ENCODE data around the gene ITGA6.

The ITGA6 gene

DNA sequence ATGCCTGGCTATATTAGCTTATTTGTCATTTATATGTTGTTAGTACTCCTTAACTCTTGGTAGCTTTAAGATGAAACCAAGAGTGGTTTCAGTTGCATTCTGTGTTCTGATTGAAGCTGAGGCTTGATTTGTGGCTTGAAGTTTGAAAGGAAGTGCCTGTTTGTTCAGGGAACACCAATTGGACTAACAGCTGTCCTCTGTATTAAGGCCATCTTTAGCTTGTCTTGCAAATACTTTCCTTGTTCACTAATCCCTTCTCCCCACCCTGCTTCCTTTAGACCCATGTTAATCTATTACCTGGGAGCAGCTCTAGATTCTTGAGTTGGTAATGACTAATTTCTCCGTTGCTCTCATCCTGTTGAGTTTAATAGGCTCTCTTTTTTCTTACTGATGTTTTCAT lies 13.4 kb downstream of the ITGA6 start:
- no peak for DNase-seq (ENCODE audit: low read depth, low spot score)

DNA sequence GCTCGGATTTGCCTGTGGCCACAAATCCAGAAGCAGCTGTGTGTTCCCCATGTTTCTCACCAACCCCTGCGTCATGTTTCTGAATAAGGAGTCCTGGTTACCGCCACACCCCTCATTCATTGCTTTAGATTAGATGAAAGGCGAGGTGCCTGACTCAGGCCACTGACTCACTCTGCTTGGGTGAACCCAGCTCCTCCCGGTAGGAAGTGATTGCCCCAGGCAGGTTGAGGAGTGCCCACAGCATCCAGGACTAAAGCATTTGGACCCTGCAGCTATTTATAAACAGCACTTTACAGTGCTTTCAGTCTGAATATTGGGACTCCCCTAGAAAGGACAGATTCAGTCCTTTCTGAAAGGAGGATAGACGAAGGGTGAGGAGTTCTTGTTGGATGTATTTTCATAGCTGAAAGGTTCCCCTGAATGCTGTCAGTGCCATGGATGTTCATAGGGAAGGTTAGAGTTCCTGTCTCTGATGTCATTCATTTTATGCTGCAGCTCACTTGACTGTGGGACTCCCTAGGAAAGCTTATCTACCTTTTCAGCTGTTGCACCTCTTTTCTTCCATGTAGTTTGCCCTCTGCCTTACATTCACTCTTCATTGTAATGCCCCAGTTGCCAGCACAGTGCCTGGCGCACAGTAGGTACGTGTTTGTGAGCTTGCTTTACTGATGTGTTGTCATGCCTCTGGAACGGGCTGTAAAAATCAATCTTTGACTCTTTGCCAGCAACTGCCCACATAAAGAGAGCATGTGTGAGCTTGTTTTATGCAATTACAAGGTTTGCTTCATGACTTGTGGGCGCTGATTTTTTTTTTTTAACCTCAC lies 14.9 kb downstream of the ITGA6 start:
- peak; percentile 93 for DNase-seq (ENCODE audit: low read depth, low spot score)

- DNase-seq (ENCODE audit: low read depth, low spot score), result peak; percentile 65
Observed at GRCh38 chr2:172445851-172446250, 18.5 kb downstream of the ITGA6 start.

DNA sequence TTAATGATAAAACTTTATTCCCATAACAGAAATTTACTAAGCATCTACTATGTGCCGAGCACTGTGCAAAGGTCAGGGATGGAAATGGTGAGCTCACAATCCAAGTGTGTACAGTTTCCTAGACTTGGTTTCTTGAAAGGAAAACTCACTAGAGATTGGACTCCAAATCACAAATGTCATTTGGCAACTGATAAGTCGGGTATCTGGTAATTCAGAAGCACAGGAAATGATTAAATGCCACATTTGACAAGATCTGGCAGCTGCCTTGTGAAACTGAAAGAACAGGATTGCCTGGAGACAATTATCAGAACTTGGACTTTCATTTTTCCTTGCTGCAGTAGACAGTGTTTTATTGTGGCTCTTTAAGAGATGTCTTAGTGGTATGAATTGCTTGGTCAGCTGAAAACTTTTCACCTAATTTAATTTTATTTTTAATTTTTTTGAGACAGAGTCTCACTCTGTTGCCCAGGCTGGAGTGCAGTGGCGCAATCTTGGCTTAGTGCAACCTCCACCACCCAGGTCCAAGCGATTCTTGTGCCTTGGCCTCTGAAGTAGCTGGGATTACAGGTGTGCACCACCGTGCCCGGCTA lies 19.2 kb downstream of the ITGA6 start:
- DNase-seq (ENCODE audit: low read depth, low spot score), result no peak

DNA sequence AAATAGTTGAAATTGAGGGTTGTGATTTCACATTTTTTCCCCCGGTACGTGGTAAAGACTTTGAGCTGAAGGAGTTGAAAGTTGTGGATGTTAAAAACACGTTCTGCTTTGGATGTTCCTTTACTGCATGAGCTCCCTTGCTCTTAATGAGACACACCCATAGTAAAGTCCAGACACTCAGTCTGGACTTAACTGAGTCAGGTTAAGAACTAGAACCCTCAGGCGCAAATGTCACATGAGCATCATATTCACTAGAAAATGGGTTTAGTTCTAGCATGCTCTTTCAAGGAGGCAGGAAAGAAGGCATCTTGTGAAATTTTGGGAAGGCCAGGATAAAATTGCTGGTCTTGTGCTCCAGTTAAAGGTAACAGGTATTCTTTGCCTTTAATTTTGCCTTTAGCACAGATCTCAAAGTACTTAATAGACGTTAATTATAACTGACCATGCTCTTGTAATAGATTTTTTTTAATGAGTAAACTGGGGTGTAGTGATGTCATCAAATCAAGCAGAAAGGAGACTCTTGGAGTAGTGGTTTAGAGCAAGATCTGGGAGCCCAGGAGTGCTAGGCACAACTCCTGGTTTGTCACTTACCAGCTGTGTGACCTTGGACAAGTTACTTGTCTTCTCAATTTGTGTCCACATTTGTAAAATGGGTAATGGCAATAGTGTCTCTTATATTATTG lies 20.6 kb downstream of the ITGA6 start:
- no peak for DNase-seq (ENCODE audit: low read depth, low spot score)

DNA sequence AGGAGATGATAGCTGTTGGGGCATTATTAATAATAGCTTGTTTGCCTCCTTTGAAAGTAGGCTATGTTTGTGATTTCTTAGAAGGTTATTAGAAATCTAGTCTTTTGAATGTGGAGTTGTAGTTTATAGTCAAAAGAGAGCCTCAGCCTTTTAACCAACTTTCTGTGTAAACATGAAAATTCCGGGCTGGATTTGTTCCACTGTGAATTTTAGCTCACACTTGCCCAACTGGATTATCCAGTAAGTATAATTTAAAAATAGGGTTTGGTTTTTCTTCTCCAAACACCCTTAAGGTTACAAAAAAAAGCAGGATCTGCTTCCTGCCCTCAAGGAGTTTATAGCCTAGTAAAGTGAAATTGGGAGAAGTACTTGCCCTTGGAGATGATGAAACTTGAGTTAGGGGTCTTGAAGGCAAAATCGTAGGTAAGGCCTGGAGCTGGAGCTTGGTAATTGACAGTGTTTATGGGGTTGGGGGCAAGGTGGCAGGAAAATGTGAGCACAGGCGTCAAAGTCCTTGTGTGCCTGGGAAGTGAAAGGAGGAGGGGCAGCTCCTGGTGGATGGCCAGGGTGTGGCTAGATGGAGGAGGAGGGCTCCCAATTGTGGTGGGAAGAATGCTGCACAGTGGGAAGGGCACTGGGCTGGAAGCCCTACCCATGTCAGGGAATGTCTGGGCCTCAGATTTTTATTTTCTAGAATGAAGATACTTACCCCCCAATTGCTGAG lies 21.3 kb downstream of the ITGA6 start:
- no peak for DNase-seq (ENCODE audit: low read depth, low spot score)

GRCh38 chr2:172449911-172450550 lies 22.6 kb downstream of the ITGA6 start:
- DNase-seq (ENCODE audit: low read depth, low spot score), result no peak

DNA sequence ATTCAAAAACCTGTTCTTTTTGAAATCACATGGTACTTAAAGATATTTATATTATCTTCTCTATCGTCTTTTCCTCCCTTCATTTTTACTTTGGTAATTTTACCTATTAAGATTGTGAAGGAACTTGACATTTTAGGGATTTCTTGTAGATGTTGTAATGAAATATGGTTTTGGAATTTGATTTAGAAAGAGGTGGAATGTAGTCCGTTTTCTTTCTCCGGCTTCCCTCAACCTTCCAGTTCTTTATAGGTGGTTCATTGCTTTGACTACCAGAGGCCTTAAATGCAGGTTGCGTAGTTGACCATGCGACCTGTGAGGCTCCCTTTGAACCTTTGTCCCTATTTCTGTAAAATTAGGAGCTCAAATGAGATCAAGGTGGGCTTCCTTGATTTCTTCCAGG lies 24.5 kb downstream of the ITGA6 start:
- DNase-seq (ENCODE audit: low read depth, low spot score), result no peak

DNA sequence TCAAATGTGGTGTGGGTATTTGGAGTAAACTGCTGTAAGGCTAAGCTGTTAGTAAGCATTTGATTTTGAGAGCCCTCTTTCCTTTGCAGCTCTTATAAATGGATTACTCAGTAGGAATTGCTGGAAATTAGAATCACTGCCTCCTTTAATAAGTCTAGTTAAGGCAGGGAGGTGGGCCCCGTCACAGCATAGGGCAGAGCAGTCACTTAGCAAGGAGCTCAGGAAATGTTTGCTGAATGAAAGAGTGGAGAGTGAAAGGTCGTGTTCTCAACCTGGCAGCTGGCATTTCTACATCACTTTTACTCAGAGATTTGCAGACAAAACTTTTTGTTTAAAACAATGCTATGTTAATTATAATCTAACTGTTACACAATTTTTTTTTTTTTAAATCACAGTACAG lies 25.5 kb downstream of the ITGA6 start:
- no peak for DNase-seq (ENCODE audit: low read depth, low spot score)

- no peak for DNase-seq (ENCODE audit: low read depth, low spot score)
Observed at GRCh38 chr2:172454404-172455120, 27.2 kb downstream of the ITGA6 start.

DNA sequence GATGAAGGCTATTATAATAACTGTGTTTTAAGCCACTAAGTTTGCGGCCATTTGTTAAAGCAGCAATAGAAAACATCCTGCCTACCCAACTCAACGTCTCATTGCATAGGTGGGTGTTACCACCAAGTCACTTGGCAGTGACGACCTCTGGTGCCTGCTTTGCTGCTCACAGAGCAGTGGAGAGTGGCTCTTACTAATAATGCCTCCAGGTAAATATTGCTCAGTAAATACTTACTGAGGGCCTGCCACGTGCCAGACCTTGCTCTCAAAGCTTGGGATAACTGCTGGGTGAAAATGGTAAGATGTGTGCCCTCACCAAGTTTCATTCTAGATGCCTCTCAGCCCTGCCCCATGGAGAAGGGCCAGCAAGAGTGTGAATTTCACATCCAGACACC lies 27.7 kb downstream of the ITGA6 start:
- no peak for DNase-seq (ENCODE audit: low read depth, low spot score)

DNA sequence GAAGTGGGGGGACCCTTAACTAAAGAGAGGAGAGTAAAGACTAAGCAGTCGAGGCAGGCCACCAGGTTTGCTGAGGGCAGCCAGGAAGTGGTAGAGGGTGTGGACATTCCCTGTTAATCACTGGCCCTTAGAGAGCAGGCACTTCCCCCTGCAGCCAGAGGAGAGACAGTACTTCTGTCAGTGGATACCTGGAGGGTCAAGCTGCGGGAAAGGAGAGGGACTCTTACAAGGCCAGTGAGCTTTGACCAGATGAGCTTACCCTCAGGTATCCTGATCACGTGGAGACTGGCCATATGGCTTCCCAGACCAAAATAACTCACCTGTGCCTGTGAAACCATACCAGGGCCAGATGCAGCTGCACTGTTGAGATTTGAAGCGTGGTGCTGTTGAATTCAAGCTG lies 28.6 kb downstream of the ITGA6 start:
- DNase-seq (ENCODE audit: low read depth, low spot score), result no peak

DNA sequence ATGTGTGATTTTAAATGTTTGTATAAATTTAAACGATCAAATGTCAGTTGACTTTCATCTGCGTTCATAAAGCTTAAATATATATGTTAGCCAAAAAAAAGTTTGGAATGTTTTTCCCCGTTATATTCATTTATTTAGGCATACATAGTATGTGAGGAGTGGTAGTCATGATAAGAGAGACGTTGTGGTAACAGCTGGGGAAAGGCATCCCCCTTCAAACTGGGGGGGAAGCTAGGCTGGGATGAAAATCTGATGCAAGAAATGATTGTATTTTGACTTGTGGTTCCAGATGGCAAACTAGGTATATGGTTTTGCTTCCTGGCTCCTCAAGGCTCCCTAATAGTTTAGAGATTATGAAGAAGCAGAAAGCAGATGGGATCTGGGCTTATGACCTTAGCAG lies 30.1 kb downstream of the ITGA6 start:
- no peak for DNase-seq (ENCODE audit: low read depth, low spot score)

GRCh38 chr2:172458561-172459124 lies 31.3 kb downstream of the ITGA6 start:
- no peak for DNase-seq (ENCODE audit: low read depth, low spot score)

- DNase-seq (ENCODE audit: low read depth, low spot score), result no peak
Observed at GRCh38 chr2:172460780-172461201, 33.4 kb downstream of the ITGA6 start.

DNA sequence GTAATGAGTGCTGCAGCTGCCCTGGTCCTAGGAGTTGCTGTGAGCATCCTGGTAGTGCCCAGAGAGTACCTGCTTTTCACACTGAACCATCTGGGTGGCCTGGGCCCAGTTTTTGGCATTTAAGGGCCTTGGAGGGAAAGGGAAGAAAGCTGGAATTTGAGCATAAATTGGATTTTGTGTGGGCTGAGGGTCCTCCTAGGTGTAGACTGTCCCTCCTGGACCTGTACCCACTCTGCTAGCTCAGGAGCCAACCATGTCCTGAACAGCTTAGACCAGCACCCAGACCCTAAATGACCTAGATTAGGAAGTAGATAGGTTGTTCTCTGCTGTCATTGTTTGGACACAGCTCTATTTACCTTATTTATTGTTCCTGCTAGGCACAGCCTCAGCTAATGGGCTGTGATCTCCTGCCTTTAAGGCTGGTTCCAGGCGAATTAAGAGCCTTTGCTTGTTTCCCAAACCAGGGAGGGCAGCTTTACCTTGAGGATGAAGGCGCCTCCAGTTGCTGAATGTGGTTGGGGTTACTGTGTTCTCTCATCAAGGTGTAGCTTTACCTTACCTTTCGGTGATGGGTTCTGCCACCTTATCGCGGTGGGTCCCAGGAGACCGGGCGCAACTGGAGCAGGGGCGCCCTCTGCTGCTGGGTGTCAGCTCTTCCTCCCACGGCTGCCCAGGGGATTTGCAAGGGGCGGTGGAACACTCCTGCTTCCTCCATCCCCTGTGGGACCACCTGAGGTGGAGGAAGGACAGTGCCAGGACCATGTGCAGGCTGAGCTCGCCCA lies 34.4 kb downstream of the ITGA6 start:
- peak; percentile 74 for DNase-seq (ENCODE audit: low read depth, low spot score)

DNA sequence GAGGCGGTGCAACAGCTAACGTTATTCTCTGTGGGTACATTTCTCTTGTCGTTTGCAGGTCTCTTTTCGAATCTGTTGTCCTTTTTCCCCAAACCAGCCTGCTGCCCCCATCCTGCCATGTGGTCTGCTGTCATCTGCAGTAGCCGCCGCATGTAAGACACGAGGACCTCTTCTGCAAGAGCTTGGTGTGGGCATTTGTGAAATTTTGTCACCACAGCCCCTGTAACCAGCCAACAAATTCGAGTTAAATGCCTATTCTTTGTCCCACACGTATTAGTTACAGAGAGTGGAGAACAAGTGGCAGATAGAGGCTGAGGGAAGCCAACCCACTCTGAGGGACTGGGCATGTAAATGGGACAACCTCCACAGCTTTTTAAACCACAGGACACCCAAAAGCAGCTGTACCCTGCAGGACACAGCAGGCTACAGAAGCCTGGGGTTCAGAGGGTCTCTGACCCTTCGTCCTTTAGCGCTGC lies 35.0 kb downstream of the ITGA6 start:
- no peak for DNase-seq (ENCODE audit: low read depth, low spot score)

DNA sequence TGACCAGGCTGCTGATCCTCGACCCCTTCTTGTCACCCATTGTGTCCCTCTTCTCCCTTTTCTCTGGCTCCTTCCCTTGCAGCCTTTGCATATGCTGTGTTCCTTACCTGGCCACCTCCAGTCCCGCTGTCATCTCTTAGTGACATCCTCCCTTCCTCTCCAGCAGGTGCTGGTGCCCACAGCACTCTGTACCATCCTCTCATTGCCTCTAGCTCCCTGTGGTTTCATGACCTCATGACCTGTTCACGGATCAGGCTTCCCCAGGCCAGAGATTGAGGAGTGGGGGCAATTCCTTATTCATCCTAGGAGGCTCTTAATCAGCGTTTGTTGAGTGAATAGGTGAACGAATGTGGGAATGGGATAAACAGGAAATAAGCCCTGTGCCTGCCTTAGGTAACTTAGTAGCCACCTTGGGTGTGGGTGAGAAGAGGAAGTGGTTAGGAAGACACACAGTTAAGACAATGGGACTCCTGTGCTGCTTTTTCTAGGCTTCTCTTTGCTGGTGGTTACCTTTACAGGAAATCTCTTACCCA lies 35.5 kb downstream of the ITGA6 start:
- no peak for DNase-seq (ENCODE audit: low read depth, low spot score)

- DNase-seq (ENCODE audit: low read depth, low spot score), result no peak
Observed at GRCh38 chr2:172464400-172465129, 37.2 kb downstream of the ITGA6 start.
